GM18858 (cell line): Measurements from ENCODE around the gene TBC1D24.

ENCODE experiments used
- ATAC-seq: cut with Tn5 transposase; IDR thresholded peaks from one replicate; pipeline ENCODE4 v1.9.1; 2021; ENCODE audit not compliant: unreplicated experiment

Gene TBC1D24

DNA sequence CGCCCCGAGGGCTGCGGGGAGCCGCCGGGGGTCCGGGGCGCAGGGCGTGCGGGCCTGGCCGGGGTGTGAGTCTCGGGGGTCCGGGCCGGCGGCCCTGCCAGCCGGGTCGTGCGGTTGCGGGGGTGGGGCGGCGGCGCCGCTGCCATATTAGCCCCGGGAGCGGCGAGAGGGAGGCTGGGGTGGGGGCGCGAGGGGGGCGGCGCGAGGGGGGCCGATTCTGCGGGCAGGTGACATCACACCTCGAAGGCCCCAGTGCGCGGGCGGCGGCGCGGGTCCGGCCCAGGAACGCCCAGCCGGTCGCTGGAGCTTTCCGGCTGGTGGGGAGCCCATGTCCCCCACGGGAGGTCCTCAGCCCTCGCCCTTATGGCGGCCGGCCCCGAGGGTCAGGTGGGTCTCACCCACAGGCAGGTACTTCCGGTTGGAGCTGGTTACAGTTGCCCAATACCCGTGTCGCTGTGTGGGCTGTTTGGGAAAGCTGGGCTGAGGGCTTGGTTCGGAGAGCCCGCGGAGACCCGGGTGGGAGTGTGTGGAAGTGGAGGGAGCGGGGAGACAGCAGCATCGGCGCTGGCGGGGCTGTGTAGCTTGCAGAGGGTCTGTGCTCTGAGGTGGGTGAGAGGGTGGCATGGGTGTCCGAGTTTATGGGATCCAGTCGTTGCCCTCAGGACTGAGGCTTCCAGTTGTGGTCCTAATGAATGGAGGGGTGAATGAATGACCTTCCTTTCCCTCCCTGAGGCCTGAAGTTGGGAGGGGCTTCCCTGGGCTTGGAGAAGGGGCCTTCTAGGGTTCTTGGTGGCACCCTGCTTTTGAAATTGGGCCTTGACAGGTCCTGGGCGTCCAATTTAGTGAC lies 39.6 kb downstream of the TBC1D24 start:
- ATAC-seq, result no peak

DNA sequence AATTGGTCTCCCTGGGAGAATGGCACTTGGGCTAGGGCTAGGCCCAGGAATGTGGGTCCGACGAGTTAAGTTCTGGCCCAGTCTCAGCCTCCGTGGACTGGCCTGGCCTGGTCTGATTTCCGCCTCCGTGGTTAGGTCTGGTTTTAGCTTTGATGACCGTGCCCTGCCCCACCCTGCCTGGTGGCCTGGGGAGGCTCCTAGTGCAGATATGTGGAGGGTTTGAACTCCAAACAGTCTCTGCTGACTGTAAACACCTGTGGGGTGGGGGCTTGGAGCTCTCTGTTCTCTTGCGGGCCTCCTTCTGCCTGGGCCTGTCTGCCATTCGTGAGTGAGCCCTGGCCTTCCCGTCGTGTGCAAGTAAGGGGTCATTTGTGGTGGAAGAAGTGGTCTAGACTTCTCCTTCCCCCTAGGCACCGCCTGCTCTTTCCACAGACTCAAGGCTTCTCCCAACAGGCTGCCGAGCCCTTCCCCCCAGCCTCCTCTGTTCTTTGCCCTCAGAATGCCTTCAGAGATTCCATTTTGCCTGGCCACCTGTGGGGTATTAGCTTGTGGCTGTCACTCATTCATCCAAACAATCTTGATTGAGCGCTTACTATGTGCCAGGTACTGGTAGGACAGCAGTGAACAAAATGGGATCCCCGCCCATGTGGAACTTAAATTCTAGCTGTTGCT lies 40.4 kb downstream of the TBC1D24 start:
- no peak for ATAC-seq

- no peak for ATAC-seq
These were observed 41.7 kb downstream of the TBC1D24 start for GRCh38 chr16:2516391-2517240.

DNA sequence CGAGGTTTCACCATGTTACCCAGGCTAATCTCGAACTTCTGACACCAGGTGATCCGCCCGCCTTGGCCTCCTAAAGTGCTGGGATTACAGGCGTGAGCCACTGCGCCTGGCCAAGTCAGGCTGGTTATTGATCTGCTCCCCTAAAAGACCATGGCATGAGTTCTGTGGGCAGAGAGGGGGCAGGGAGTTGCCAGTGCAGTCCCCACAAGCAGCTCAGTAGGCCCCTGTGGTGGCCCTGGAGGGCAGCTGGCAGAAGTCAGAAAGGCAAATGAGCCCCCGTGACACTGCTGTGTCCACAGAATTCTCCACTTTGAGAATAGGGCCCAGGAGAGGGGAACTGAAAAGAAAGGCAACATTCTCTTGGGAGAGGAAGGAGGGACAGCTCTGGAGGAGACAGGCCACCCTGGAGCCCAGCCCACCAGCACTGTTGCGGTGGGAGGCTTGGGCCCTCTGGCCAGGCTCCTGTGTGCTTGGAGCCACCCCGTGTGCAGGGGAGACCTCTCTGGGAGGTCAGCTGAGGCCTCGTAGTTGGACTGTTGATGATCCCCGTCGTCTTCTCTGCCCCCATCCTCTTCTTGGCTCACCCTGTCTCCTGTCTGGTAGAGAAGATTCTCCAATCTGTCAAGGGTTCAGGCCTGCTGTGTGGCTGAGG lies 43.2 kb downstream of the TBC1D24 start:
- no peak for ATAC-seq

DNA sequence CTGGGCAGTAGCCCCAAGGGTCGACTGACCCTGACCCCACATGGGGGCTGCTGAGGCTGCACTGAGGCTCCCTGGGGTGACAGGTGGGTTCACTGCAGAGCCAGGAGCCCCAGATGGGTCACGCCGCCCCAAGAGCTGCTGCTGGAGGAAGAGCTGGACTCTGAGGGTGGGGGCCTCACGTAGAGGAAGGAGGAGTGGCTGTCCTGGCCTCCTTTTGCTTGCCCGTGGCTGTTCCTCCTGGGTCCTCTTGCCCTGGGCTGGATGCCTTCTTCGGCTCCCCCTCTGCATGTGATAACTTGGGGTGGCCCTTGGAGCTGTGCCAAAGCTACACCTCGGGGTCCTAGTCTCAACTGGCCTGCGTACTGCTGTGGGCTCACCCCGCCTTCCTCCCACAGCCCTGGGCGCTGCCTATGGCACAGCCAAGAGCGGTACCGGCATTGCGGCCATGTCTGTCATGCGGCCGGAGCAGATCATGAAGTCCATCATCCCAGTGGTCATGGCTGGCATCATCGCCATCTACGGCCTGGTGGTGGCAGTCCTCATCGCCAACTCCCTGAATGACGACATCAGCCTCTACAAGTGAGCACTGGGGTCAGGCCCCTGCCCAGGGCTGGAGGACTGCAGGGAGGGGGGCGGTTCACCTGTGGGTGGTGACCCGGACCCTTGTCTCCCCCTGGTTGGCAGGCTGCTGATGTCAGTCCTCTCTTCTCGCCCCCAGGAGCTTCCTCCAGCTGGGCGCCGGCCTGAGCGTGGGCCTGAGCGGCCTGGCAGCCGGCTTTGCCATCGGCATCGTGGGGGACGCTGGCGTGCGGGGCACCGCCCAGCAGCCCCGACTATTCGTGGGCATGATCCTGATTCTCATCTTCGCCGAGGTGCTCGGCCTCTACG lies 44.1 kb downstream of the TBC1D24 start:
- no peak for ATAC-seq

DNA sequence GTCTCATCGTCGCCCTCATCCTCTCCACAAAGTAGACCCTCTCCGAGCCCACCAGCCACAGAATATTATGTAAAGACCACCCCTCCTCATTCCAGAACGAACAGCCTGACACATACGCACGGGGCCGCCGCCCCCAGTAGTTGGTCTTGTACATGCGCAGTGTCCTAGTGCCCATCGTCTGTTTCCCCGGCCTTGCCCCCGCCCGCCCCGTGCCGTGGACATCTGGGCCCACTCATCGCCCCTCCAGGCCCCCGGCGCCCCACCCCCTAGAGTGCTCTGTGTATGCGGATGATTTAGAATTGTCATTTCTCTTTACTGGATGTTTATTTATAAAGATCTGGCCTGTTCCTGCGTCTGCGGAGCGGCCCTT lies 44.8 kb downstream of the TBC1D24 start:
- ATAC-seq, result no peak

DNA sequence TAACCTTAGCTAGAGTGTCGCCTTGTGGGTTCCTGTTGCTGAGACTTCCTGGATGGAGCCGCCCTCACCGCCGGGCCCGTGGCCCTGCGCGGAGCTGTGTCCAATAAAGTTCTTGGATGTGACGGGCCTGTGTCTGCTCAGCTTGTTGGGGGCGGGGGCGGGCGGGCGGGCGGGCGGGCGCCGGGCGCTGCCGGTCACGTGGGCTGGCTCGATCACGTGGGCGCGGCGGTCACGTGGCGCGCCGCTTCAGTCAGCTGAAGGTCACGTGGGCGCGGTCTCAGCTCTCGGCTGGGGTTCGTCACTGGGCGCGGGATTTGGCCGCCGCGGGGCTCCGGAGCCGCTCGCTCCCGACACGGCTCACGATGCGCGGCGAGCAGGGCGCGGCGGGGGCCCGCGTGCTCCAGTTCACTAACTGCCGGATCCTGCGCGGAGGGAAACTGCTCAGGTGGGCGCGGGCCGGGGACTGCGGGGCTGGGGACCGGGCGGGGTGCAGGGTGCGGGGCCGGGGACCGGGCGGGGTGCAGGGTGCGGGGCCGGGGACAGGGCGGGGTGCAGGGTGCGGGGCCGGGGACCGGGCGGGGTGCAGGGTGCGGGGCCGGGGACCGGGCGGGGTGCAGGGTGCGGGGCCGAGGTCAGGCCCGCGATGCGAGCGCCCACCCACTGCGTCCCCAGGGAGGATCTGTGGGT lies 45.3 kb downstream of the TBC1D24 start, which contains the start of gene AMDHD2:
Gene AMDHD2 (plus strand): TSS at position 275 of the 687 bp plus-strand sequence. CDS start 88 bp downstream, at position 363.
- ATAC-seq, result no peak

GRCh38 chr16:2520784-2521531 lies 46.0 kb downstream of the TBC1D24 start:
- ATAC-seq, result no peak

- ATAC-seq, result no peak
These were observed 48.9 kb downstream of the TBC1D24 start for GRCh38 chr16:2523801-2524231.

- ATAC-seq, result no peak
These were observed 49.5 kb downstream of the TBC1D24 start for GRCh38 chr16:2524339-2524938.

- no peak for ATAC-seq
These were observed 51.2 kb downstream of the TBC1D24 start for GRCh38 chr16:2526135-2526534.

DNA sequence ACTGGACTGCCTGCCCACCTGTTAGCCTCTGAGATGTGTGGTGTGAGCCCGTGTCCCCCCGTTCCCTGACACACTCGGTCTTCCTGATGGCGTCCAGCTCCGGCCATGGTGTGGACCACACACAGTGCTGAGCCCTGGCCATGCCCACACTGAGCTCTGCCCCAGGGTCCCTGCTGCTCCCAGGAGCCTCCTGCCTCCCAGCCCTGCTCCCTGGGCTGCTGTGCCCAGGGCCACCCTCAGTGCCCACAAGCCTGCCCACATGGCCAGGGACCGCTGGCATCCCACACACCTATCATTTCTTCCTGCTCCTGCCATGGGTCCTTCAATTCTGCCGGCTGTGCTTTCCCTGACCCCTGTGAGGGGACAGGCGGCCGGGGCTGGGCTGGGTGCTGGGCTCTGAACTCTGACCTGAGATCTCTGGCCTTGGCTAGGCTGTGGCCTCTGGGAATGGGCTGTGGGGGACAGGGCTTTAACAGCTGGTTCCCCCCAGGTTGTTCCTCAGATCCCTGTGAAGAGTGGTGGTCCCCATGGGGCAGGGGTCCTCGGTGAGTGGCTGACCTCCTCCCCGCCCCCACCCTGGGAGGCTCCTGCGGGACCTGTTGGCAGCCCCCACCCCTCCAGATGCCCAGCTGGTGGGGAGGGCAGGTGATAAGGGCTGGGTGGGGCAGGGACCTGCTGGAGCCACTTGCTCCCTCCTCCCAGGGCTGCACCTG lies 52.3 kb downstream of the TBC1D24 start:
- ATAC-seq, result no peak

- no peak for ATAC-seq
These were observed 52.8 kb downstream of the TBC1D24 start for GRCh38 chr16:2527784-2528100.

- ATAC-seq, result no peak
These were observed 53.5 kb downstream of the TBC1D24 start for GRCh38 chr16:2528161-2529060.

DNA sequence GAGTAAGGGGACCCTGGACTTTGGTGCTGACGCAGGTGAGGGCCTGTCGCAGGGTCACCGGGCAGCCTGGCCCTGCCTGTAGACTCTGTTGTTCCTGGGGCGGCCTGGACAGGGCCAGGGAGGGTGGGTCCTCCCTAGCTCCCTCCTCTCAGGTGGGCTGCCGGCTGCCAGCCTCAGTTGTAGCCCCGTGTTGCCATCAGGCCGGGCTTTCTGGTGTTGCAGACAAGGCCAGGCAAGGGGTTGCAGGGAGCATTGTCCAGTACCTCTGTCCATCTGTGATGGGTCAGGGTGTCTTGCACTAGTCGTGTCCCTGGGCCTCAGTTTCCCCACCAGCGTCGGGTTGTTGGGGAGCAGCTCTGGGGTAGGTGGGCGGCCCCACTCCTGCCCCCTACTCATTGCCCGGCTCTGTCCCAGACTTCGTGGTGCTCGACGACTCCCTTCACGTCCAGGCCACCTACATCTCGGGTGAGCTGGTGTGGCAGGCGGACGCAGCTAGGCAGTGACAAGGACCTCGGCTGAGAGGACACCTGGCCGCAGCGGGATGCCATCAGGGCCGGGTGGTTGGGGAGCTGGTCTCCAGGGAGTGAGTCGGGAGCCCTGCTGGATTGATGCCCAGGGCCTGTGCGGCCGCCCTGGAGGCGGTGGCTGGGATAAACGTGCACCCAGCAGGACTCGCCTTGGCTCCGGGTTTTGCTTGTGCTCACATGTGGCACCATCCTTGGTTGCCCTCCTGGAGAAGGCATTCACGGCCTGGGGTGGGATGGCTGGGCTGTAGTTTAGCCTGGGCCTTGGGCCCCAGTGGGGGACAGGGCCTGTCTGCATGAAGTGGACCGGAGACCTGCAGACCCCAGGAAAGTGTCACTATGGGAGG lies 54.4 kb downstream of the TBC1D24 start:
- no peak for ATAC-seq
